Measurements from ENCODE around the gene ZNF777. TPM values are rescaled to one million over a fixed set of nuclear protein-coding genes. Genes with fewer than 3 reads are reported as not detected.

ZNF777 gene
- total and polyA plus RNA-seq, 9 of the 15 experiments (the other 6 are each of a cell fraction or from before 2014, with no cell fraction given), result 0.11 to 32.6 (median 9.0) TPM

GRCh38 chr7:149497467-149498261 is 36.8 kb upstream of the ZNF777 start, which contains the start of gene ZNF746:
Gene ZNF746 (minus strand): TSS chr7:149497809. CDS start chr7:149497536, 273 bp downstream.
- 1% methylated on average over 59 of the region's 109 CpGs for WGBS (ENCODE audit: insufficient coverage, low coverage, missing lambda C conversion rate)
- intact Hi-C loops (cut with micrococcal nuclease), result loop anchor here (1.0 to 5.0 kb wide), 5 partner anchors 75 to 515 kb away; partner anchors contain the start of gene ZNF282
- TF ChIP-seq RAD21 (CRISPR knock-in tag; conservative IDR thresholded peaks at IDR 0.05 in 1 of 2, IDR thresholded peaks at IDR 0.05 in 1 of 2), result peak; percentile 77 to 83
- TF ChIP-seq SREBF2 (CRISPR knock-in tag; IDR thresholded peaks at IDR 0.05), result no peak
- 0 out of 2 replicates have a peak, but pooled peaks have one; percentile 86 for TF ChIP-seq ZNF197 (CRISPR knock-in tag; IDR thresholded peaks at IDR 0.05; ENCODE audit: low read depth)
- TF ChIP-seq ETS2 (tag; IDR thresholded peaks at IDR 0.05; ENCODE audit: borderline replicate concordance, poor library complexity, severe bottlenecking), result no peak
- peak; percentile 26 for TF ChIP-seq DMBX1 (CRISPR knock-in tag; IDR thresholded peaks at IDR 0.05; ENCODE audit: borderline replicate concordance)
- no peak for TF ChIP-seq SMAD2 (IDR thresholded peaks at IDR 0.05; ENCODE audit: low read depth, low read length)
- TF ChIP-seq ZBTB9 (CRISPR knock-in tag; IDR thresholded peaks at IDR 0.05), result peak; percentile 17; the same call in 1 of the 2 replicates
- TF ChIP-seq RBM14 (IDR thresholded peaks at IDR 0.05; ENCODE audit: borderline replicate concordance, insufficient read depth, low read depth, low read length), result no peak
- no peak for TF ChIP-seq DDX20 (tag; IDR thresholded peaks at IDR 0.05; ENCODE audit: low read depth)
- TF ChIP-seq ZNF347 (CRISPR knock-in tag; IDR thresholded peaks at IDR 0.05; ENCODE audit: low read depth), result no peak
- TF ChIP-seq ZNF133 (CRISPR knock-in tag; IDR thresholded peaks at IDR 0.05), result no peak
- peak; percentile 60 for TF ChIP-seq SAP30 (IDR thresholded peaks at IDR 0.05; ENCODE audit: borderline replicate concordance, insufficient read depth, low read depth, low read length, poor library complexity, severe bottlenecking)
- TF ChIP-seq NCOA4 (IDR thresholded peaks at IDR 0.05; ENCODE audit: partially characterized antibody), result no peak
- TF ChIP-seq STAT6 (CRISPR knock-in tag; IDR thresholded peaks at IDR 0.05), result no peak
- TF ChIP-seq HMBOX1 (IDR thresholded peaks at IDR 0.05), result no peak

More at GRCh38 chr7:149497467-149498261, 36.8 kb upstream of the ZNF777 start, which contains the start of gene ZNF746:
- Histone ChIP-seq H3K9me1 (ENCODE audit: control insufficient read depth, insufficient read depth, low read length) (peaks cover 6% of the 10 kb centered on the region), H2AFZ (ENCODE audit: low read depth, low read length) (peak within 1 kb of the TSS; percentile 85), H3K4me3 (peak within 1 kb of the TSS; percentile 78), H3K9me3 (replicated peaks; ENCODE audit: control insufficient read depth, insufficient read depth, low read depth, low read length) (no peaks in the 10 kb centered on the region), H3K27ac (ENCODE audit: extremely low read depth, low read depth, low read length) (peak within 1 kb of the TSS; percentile 71), H3K4me1 (replicated peaks in 1 of 2; ENCODE audit: control insufficient read depth in 2 of 2, insufficient read depth in 2 of 2, low read length in 2 of 2) (peaks cover 31 to 34% of the 10 kb centered on the region in 2 experiments), H3K79me2 (ENCODE audit: control insufficient read depth, insufficient read depth, low read length) (peaks cover 33% of the 10 kb centered on the region), H3K36me3 (ENCODE audit: control insufficient read depth, insufficient read depth, low read length) (peaks cover 29% of the 10 kb centered on the region; the same call in 2 of the 3 replicates), H3K4me2 (ENCODE audit: insufficient read depth, low read length) (peak within 1 kb of the TSS; percentile 94), H3K9ac (ENCODE audit: insufficient read depth in 1 of 2, low read depth in 2 of 2, low read length in 2 of 2) (peak within 1 kb of the TSS; percentile 76 to 95), H3K27me3 (ENCODE audit: control insufficient read depth in 2 of 2, insufficient read depth in 2 of 2, low read length in 2 of 2) (peaks cover 5 to 16% of the 10 kb centered on the region in 2 experiments; a peak in 3 of 5 replicates), H4K20me1 (replicated peaks; ENCODE audit: control insufficient read depth, insufficient read depth, low read length) (peaks cover 5% of the 10 kb centered on the region)
- FAIRE-seq (no peak), DNase-seq (ENCODE audit: extremely low read depth in 1 of 4, low spot score in 3 of 4) (peak; percentile 96 to 97 (median 97)), ATAC-seq (peak; percentile 91)
- in situ Hi-C loops (cut with MboI), result no loop called here
- POLR2A ChIA-PET, result no interaction called here
- no TSS peak for BruUV-seq (replicated peaks)
- CTCF ChIA-PET (ENCODE audit: low intra/inter-chr PET ratio), result interaction anchor here (0.9 to 1.7 kb wide), 4 partner anchors 75 to 371 kb away, joined by 4 to 7 read pairs (median 4); partner anchors contain the start of genes ZNF212 and ZNF425

All from K562 (cell line).